Cardiac fibroblast (primary cell): ENCODE results near the gene BAG5.
A peak's percentile ranks its signal among the peaks of the same experiment; 100 is the strongest.
"Not testable (repeated sequence)": the region's sequence is repeated elsewhere in the genome, so short reads cannot be mapped to it uniquely, and the experiment has no call there.

Experiments
- DNase-seq, 2 donors: peaks; one replicate each; pipeline versions ENCODE4 v3.0.0 to v3.0.0-alpha.2; 2010; ENCODE audit warnings: low read depth in 2 of 2
- H3K4me3 ChIP-seq, 2 donors: replicated peaks in 1 of 2; 1 replicate in 1 of 2; 2 replicates in 1 of 2; pipeline ENCODE4 v1.5.1; 2011; ENCODE audit warnings: low read depth in 2 of 2, low read length in 2 of 2, mild to moderate bottlenecking in 2 of 2, moderate library complexity in 1 of 2
- TF ChIP-seq, protein P1 (sequence below): IDR thresholded peaks from one replicate; pipeline ENCODE4 v1.5.1; 2011; ENCODE audit warnings: low read depth, mild to moderate bottlenecking, low read length, inconsistent platforms

The BAG5 gene

DNA sequence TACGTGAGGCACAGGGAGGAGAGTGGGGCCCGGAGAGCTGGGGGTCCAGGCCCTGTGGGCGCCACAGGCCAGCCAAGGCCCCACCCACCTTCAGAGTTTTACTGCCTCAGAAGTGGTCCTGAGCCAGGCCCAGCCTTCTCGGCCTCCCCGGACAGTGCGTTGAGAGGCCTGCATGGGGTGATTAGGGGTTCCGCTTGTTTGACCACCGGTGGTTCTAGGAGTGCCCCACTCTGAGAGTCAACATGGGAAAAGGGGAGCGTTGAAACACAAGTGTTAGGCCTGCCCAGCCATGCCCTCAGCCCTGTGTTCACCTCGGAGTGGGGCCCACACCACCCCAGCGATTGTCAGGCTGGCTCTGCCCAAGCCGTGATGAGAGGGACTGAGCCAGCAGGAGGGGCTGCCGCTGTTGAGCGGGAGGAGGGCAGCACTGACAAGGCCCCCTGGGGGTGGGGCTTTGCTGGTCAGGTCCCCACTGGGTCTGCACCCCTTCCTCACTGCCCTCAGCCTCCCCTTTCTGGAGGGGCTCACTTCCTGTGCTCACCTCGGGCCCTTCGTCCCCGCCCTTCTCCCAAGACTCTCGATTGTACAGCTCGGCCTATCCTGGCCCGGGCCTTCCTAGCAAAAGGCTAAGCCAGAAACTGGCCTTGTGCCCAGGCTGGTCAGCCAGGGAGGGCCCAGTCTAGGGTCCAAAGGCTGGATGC is 44.6 kb downstream of the BAG5 start:
- TF ChIP-seq, protein P1, sequence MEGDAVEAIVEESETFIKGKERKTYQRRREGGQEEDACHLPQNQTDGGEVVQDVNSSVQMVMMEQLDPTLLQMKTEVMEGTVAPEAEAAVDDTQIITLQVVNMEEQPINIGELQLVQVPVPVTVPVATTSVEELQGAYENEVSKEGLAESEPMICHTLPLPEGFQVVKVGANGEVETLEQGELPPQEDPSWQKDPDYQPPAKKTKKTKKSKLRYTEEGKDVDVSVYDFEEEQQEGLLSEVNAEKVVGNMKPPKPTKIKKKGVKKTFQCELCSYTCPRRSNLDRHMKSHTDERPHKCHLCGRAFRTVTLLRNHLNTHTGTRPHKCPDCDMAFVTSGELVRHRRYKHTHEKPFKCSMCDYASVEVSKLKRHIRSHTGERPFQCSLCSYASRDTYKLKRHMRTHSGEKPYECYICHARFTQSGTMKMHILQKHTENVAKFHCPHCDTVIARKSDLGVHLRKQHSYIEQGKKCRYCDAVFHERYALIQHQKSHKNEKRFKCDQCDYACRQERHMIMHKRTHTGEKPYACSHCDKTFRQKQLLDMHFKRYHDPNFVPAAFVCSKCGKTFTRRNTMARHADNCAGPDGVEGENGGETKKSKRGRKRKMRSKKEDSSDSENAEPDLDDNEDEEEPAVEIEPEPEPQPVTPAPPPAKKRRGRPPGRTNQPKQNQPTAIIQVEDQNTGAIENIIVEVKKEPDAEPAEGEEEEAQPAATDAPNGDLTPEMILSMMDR: no peak
- DNase-seq: no peak
- H3K4me3 ChIP-seq: no peak overlapping the region

DNA sequence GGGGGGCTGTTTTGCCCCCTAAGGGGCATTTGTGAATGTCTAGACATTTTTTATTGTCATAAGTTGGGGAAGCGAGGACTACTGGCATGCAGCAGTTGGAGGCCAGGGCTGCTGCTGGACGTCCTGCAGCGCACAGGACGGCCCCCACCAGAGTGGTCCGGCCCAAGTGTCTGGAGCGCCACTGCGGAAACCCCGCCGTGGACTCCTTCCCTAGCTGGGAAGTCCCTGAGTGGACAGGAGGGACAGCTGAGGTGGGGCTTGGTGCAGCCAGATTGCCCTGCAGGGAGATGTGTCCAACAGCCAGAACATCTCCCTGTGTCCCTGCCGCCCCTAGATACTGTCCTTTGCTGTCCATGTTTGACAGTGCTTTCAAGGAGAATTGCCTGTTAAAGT is 45.3 kb downstream of the BAG5 start:
- no peak for DNase-seq
- TF ChIP-seq, protein P1: no peak
- no peak overlapping the region for H3K4me3 ChIP-seq

DNA sequence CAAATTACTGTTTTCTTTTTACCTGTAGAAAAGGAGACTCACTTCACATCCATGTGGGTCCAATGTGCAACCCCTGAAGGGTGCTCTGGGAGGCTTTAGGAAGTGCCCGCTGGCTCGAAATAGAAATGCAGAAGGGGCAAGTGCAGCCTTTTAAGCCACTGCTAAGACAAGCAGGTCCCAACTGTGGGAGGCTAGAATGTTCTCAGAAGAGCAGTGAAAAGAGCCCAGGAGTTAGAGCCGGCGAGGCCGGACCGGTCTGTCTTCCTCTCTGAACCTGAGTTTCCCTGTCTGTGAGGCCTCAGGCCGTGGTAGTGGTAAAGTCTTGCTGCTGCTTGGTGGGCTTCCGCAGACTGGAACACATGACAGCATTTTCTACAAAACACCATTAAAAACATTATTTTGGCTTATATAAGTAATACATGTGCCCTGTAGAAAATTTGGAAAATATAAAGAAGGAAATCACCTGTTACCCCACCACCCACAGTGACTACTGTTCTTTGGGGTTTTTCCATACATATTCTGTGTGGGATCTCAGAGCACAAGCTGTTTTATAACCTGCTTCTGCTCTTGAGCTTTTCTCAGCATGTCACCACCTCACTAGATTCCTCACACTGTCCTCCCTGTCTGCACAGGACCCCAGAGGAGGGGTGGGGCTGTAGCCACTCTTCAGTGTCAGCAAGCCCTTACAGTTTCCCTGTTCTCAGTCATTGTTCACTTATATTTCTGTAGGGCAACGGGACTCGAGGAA is 45.9 kb downstream of the BAG5 start:
- DNase-seq: no peak
- TF ChIP-seq, protein P1: no peak
- no peak overlapping the region for H3K4me3 ChIP-seq

DNA sequence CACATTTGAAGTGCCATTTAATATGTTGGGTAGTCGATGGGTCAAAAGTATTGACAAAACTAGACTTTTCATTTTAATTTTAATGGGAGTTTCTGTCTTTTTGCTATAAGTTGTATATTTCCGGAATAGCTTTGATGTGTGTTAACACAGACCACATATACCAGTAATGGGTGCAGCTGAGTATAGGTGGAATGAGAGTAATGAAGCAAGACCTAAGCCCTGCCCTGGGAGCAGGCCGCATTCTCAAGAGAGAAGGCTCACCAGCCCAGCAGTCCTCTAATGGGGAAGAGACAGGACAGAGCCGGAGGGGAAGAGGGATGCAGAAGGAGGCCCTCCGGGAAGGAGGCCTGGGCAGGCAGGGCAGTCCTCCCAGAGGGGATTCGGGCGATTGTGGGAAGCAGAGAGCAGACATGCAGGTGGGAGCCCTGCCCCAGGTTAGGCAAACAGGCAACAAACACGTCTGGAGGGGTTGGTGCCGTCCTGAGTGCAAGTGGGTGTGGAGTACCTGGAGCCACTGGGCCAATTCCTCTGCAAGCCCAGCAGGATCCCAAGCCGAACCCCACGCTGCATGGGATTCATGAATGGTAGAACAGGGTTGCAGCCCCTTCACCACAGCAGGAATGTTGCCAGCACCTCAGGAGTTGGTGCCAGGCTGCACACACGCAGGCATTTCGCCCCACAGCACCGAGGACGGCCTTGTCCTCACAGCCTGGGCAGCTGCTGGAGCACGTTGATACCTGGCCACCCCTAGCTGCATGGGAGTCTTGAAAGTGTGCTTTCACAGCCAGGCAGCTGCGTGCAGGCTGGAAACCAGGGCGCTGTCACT is 47.6 kb downstream of the BAG5 start:
- TF ChIP-seq, protein P1: no peak
- no peak for DNase-seq
- no peak overlapping the region for H3K4me3 ChIP-seq

DNA sequence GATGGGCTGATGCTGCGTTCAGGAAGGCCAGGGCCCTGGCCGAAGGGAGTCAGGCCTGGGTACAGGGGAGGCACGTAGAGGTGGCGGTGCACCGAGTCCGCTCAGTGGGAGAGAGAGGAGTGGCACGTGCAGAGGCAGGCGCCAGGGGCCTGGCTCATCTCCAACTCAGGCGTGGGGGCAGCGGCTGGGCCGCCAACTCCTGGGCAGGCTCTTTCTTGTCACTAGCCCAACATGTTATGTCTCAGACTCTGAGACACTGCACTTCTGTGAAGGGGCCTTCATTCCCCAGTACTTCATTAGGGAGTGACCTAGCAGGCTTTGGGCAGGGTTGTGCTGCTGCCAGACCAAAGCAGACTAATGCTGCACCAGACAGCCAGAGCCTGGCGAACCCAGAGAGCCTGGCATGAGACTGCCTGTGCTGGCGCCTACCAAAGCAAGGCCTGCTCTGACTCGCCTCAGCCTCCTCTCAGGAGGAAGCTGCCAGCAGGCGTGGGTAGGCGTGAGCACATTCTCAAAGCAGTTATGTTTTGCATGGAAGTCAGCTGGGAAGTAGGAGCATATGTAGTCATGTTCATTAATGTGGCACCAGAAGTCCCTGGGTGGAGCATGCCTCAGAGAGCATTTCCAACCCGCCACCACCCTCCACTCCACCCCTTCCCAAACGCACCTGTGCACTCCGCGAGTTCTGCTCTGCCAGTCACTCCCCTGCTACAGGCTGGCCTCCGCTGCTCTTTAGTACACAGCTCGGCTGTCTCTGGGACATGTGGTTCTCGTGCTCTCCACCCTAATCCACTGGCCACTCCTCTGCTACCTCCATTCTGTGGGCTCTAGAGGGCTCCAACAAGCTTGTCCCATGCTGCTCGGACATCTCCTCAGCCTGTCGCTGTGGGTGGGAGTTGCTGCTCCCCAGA is 49.5 kb downstream of the BAG5 start:
- TF ChIP-seq, protein P1: no peak
- H3K4me3 ChIP-seq: no peak overlapping the region
- DNase-seq: peak; percentile 41 to 64

DNA sequence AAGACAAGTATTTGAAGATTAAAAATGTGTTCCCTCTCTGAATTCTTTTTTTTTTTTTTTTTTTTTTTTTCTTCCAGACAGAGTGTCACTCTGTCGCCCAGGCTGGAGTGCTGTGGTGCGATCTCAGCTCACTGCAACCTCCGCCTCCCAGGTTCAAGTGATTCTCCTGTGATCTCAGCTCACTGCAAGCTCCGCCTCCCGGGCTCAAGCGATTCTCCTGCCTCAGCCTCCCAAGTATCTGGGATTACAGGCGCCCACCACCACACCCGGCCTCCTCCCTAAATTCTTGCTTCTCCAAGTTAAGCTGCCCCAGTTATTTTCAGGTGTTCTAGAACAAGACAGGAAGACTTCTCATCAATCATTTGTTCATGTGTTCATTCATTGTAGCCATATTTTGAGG is 50.3 kb downstream of the BAG5 start:
- not testable (repeated sequence) for DNase-seq, H3K4me3 ChIP-seq
